AG04450 (cell line): ENCODE data around the gene GABBR2. TPM values are rescaled to one million over a fixed set of nuclear protein-coding genes. Genes with fewer than 3 reads are reported as not detected.

Experiments used
- CTCF ChIA-PET: fragments of 300-600, 350-600 bp; formaldehyde crosslinking; extraction: SDS; loops from one replicate; lab custom pipeline; 2022; ENCODE audit warnings: antibody characterized with exemption, inconsistent platforms; lab: Charles Lee
- POLR2A ChIA-PET: fragments of 350-600 bp; formaldehyde crosslinking; extraction: SDS; loops from one replicate; lab custom pipeline; 2021; ENCODE audit warnings: antibody characterized with exemption, inconsistent platforms; lab: Yijun Ruan, JAX
- DNase-seq: peaks from one replicate; pipeline ENCODE4 v3.0.0-alpha.2; 2011; ENCODE audit warnings: low read depth, low spot score
- H3K27ac ChIP-seq: one replicate; pipeline ENCODE4 v1.5.1; 2012; ENCODE audit warnings: low read depth, low read length, control low read depth
- H3K27me3 ChIP-seq: one replicate; pipeline ENCODE4 v1.6.0; 2012; ENCODE audit warnings: low read length; ENCODE audit not compliant: control insufficient read depth, insufficient read depth
- H3K4me3 ChIP-seq: 2 replicates; pipeline ENCODE4 v1.5.1; 2011; ENCODE audit warnings: mild to moderate bottlenecking, low read depth, low read length, control low read depth
- H3K9me3 ChIP-seq: 2 replicates; pipeline ENCODE4 v1.5.1; 2012; ENCODE audit warnings: low read length; ENCODE audit not compliant: control insufficient read depth, insufficient read depth
- polyA plus RNA-seq: library from polyadenylated mRNA; depleted of rRNA; stranded (reverse); fragments of >200 nt; gene quantifications from 2 replicates; pipeline ENCODE4 v1.2.3, GENCODE V29; 2011
- TF ChIP-seq, protein P1 (sequence below): IDR thresholded peaks from 2 replicates; pipeline ENCODE4 v1.5.1; 2011; ENCODE audit warnings: low read depth, low read length, control low read depth, inconsistent platforms

GABBR2 gene
- polyA plus RNA-seq, 1 experiment: 2.4 TPM

DNA sequence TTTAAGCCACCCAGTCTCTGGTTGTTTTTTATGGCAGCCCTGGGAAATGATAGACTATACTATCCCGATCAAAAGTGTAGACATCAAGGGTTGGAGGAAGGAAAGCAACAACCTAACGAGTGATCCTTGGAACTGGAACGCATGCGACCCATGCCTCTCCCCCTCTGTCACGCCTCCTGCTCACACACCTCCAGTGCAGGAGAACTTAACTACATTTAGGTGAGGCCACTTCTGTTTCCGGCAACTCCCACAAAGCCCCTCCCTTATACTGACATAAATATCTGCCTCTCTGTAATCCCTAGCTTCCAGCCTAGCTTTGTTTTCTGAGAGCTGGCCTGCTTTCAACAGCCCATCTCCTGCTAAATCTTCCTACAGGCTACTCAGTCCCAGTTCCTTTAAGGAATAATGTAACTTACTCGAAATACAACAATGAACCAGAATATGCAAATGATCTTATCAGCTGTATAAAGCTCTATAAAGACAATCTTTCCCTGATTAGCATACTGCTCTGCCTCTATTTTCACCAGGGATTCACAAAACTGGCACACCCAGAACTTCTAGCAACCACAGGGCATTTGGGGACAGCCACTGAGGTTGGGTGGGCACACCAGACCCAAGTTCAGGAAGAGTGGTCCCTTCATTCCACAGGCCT, 73.9 kb downstream of the GABBR2 start:
- Histone ChIP-seq H3K27ac (no peak overlapping the region), H3K4me3 (no peak overlapping the region), H3K9me3 (no peaks in the 10 kb centered on the region), H3K27me3 (no peaks in the 10 kb centered on the region)
- DNase-seq: no peak
- CTCF ChIA-PET: no interaction called here
- TF ChIP-seq, protein P1, sequence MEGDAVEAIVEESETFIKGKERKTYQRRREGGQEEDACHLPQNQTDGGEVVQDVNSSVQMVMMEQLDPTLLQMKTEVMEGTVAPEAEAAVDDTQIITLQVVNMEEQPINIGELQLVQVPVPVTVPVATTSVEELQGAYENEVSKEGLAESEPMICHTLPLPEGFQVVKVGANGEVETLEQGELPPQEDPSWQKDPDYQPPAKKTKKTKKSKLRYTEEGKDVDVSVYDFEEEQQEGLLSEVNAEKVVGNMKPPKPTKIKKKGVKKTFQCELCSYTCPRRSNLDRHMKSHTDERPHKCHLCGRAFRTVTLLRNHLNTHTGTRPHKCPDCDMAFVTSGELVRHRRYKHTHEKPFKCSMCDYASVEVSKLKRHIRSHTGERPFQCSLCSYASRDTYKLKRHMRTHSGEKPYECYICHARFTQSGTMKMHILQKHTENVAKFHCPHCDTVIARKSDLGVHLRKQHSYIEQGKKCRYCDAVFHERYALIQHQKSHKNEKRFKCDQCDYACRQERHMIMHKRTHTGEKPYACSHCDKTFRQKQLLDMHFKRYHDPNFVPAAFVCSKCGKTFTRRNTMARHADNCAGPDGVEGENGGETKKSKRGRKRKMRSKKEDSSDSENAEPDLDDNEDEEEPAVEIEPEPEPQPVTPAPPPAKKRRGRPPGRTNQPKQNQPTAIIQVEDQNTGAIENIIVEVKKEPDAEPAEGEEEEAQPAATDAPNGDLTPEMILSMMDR: no peak
- POLR2A ChIA-PET: no interaction called here

DNA sequence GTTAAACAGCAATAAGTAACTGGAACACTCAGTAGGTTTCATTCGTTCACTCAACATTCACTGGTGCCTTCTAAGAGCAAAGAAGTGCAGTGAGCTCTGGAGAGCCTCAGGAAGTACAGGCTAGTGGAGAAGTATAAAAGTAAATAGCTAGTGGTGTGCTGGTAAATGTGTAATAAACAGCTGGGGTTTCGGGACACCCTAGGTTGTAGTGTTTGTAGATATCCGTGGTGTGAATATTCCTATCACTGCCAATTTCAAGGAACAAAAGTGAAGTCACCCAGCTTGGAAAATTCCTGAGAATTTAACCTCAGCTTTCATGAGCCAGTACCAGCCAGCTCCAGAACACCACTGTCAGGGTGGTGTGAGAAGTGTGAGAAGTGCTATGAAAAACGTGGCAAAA, 75.9 kb downstream of the GABBR2 start:
- ChIA-PET POLR2A (no interaction called here), CTCF (no interaction called here)
- no peak overlapping the region for H3K27ac ChIP-seq
- no peak for DNase-seq
- H3K27me3 ChIP-seq: peaks cover 4% of the 10 kb centered on the region
- TF ChIP-seq, protein P1: no peak
- H3K9me3 ChIP-seq: no peaks in the 10 kb centered on the region
- no peak overlapping the region for H3K4me3 ChIP-seq

- TF ChIP-seq, protein P1: no peak
- CTCF ChIA-PET: interaction anchor here (0.8 to 1.8 kb wide), 2 partner anchors 46 to 148 kb away, joined by 7 to 8 read pairs; no protein-coding TSS in a partner anchor
- Histone ChIP-seq H3K27ac (no peak overlapping the region), H3K9me3 (no peaks in the 10 kb centered on the region), H3K4me3 (no peak overlapping the region), H3K27me3 (peaks cover 17% of the 10 kb centered on the region)
- DNase-seq: no peak
- POLR2A ChIA-PET: interaction anchor here (0.7 kb wide), 1 partner anchor 15 kb away, joined by 3 read pairs; no protein-coding TSS in a partner anchor
Measured at GRCh38 chr9:98627296-98627695, 81.4 kb downstream of the GABBR2 start.

- DNase-seq: no peak
- Histone ChIP-seq H3K4me3 (no peak overlapping the region), H3K9me3 (no peaks in the 10 kb centered on the region), H3K27me3 (peaks cover 24% of the 10 kb centered on the region), H3K27ac (no peak overlapping the region)
- POLR2A ChIA-PET: no interaction called here
- CTCF ChIA-PET: interaction anchor here (0.5 kb wide), 1 partner anchor 724 kb away, joined by 4 read pairs; no protein-coding TSS in a partner anchor
- TF ChIP-seq, protein P1: no peak
Measured at GRCh38 chr9:98625728-98626127, 83.0 kb downstream of the GABBR2 start.

GRCh38 chr9:98619788-98620187, 88.9 kb downstream of the GABBR2 start:
- no peak for DNase-seq
- POLR2A ChIA-PET: no interaction called here
- CTCF ChIA-PET: interaction anchor here (1.1 to 1.5 kb wide), 2 partner anchors 156 kb away, joined by 4 to 6 read pairs; no protein-coding TSS in a partner anchor
- Histone ChIP-seq H3K4me3 (no peak overlapping the region), H3K27me3 (peaks cover 27% of the 10 kb centered on the region), H3K27ac (no peak overlapping the region), H3K9me3 (no peaks in the 10 kb centered on the region)
- TF ChIP-seq, protein P1: no peak
